Skeletal muscle satellite cell (primary cell): ENCODE measurements around the gene SIAH1.
"Not testable (repeated sequence)": the region's sequence is repeated elsewhere in the genome, so short reads cannot be mapped to it uniquely, and the experiment has no call there.

Experiments used
- H3K27me3 ChIP-seq: 2 replicates; pipeline ENCODE4 v1.7.0; 2013; ENCODE audit warnings: low read length; ENCODE audit not compliant: control insufficient read depth, insufficient read depth
- H3K36me3 ChIP-seq: 2 replicates; pipeline ENCODE4 v1.7.0; 2013; ENCODE audit warnings: mild to moderate bottlenecking, control low read depth, low read length; ENCODE audit not compliant: insufficient read depth
- H3K4me1 ChIP-seq: 2 replicates; pipeline ENCODE4 v1.7.0; 2013; ENCODE audit warnings: low read length; ENCODE audit not compliant: control insufficient read depth, insufficient read depth
- H3K4me2 ChIP-seq: 2 replicates; pipeline ENCODE4 v1.7.0; 2013; ENCODE audit warnings: mild to moderate bottlenecking, low read length
- H3K4me3 ChIP-seq: 2 replicates; pipeline ENCODE4 v1.7.0; 2013; ENCODE audit warnings: low read length
- H3K9ac ChIP-seq: 2 replicates; pipeline ENCODE4 v1.7.0; 2013; ENCODE audit warnings: mild to moderate bottlenecking, low read depth, low read length, moderate library complexity
- H3K9me3 ChIP-seq: replicated peaks from 2 replicates; pipeline ENCODE4 v1.7.0; 2013; ENCODE audit warnings: mild to moderate bottlenecking, control low read depth, low read length

Gene SIAH1

DNA sequence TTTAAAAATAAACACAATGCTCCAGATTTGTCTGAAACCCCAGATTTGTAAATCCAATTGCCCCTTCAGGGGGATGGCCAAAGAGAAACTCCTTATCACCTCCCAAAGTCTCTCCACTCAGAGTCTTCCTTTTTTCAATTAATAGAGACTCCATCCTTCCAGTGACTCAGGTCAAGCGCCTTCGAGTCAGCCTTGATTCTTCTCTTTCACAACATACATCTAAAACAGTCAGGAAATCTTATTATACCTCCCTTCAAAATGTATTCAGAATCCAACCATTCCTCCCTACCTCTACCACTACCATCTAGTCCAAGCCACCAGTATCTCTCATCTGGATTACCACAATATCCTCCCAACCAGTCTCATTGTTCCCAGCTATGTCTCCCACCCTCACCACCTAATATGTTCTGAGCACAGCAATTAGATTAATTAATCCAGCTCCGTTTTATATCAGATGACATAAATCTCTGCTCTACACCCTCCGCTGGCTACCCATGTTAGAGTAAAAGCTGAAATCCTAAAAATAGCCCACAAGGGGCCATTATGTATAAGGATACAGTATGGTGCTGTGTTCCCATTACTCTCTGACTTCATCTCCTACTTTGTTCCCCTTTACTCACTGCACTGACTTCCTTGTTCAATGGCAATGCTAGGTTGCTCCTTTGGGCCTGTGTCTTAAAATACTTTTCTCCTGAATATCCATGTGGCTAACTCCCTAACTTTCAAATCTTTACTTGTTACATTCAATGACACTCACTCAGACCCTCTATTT, 11.8 kb downstream of the SIAH1 start:
- no peak overlapping the region for H3K4me3 ChIP-seq
- no peaks in the 10 kb centered on the region for H3K9me3 ChIP-seq
- H3K4me2 ChIP-seq, result no peak overlapping the region
- no peaks in the 10 kb centered on the region for H3K36me3 ChIP-seq
- H3K9ac ChIP-seq, result no peak overlapping the region
- H3K4me1 ChIP-seq, result peaks cover 38% of the 10 kb centered on the region
- no peaks in the 10 kb centered on the region for H3K27me3 ChIP-seq

DNA sequence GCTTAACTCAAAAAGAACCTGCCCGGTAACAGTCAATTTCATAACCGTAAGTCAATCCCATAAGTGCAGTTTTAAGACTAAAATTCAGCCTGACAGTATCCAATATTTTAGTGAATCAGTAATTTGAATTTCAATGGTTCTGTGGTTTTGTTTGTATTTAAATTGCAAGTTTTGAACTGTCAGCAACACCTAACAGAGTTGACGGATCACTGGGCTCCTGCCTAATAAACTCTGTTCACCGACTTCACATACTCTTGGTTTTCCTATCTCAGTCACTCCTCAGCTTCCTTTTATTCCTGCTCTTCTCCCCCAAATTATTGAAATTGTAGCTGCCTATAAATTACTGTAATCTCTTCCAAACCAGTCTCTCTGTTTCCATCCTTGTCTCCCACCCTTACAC, 12.5 kb downstream of the SIAH1 start:
- Histone ChIP-seq H3K4me1 (peaks cover 38% of the 10 kb centered on the region), H3K9ac (no peak overlapping the region), H3K4me3 (no peak overlapping the region), H3K9me3 (no peaks in the 10 kb centered on the region), H3K4me2 (no peak overlapping the region), H3K36me3 (no peaks in the 10 kb centered on the region), H3K27me3 (no peaks in the 10 kb centered on the region)

DNA sequence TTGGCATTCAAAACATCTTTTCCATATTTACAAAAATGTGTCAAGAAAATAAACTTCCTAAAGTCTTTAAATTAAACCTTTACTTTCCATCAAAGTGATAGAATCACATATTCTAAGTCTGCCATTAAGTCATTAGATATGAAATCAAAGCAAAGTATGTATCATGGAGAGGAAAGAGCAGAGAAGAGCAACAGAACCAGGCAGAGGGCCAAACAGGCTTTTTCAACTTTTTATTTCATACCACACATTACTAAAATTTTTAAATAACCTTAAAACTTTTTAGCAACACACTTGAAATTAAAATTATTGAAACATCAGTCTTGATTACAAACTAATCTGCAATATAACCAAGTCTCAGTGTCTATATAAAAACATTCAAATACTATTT, 13.8 kb downstream of the SIAH1 start:
- H3K27me3 ChIP-seq, result no peaks in the 10 kb centered on the region
- H3K9me3 ChIP-seq, result no peaks in the 10 kb centered on the region
- no peak overlapping the region for H3K4me2 ChIP-seq
- H3K36me3 ChIP-seq, result no peaks in the 10 kb centered on the region
- no peak overlapping the region for H3K4me3 ChIP-seq
- H3K9ac ChIP-seq, result no peak overlapping the region
- peaks cover 41% of the 10 kb centered on the region for H3K4me1 ChIP-seq

DNA sequence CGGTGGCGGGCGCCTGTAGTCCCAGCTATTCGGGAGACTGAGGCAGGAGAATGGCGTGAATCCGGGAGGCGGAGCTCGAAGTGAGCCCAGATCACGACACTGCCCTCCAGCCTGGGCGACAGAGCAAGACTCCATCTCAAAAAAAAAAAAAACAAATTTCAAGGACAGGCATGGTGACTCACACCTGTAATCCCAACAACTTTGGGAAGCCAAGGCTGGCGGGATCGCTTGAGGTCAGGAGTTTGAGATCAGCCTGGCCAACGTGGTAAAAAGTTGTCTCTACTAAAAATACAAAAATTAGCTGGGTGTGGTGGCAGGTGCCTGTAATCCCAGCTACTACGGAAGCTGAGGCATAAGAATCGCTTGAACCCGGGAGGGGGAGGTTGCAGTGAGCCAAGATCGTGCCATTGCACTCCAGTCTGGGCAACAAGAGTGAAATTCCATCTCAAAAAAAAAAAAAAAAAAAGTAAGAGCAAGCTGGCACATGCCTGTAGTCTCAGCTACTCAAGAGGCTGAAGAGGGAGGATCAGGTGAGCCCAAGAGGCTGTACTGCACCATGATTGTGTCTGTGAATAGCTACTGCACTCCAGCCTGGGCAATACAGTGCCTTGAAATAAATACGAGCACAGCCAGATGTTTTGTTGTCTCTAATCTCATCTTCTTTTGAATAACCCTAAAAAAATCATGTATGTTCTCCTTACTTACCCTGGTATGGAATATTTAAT, 14.4 kb downstream of the SIAH1 start:
- H3K36me3 ChIP-seq, H3K9me3 ChIP-seq, H3K27me3 ChIP-seq, H3K4me3 ChIP-seq, H3K4me2 ChIP-seq, H3K9ac ChIP-seq: not testable (repeated sequence)
- H3K4me1 ChIP-seq, result peaks cover 41% of the 10 kb centered on the region

DNA sequence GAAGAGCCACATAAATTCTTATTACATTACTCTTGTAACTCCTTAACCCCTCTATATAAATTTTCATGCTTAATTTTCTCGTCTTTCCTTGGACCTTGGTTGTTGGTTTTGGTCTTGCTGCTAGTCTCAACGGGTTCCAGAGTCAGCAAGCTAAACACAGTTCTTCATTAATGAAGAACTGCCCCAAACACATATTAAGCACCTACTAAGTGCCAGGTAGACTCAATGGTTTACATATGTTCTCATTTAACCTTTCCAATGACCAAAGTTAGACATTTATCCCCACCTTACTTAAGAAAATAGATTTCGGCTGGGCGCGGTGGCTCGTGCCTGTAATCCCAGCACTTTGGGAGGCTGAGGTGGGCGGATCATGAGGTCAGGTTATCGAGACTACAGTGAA, 15.0 kb downstream of the SIAH1 start:
- Histone ChIP-seq H3K4me1 (peaks cover 45% of the 10 kb centered on the region), H3K4me2 (no peak overlapping the region), H3K4me3 (no peak overlapping the region), H3K36me3 (no peaks in the 10 kb centered on the region), H3K27me3 (no peaks in the 10 kb centered on the region), H3K9me3 (no peaks in the 10 kb centered on the region), H3K9ac (no peak overlapping the region)

DNA sequence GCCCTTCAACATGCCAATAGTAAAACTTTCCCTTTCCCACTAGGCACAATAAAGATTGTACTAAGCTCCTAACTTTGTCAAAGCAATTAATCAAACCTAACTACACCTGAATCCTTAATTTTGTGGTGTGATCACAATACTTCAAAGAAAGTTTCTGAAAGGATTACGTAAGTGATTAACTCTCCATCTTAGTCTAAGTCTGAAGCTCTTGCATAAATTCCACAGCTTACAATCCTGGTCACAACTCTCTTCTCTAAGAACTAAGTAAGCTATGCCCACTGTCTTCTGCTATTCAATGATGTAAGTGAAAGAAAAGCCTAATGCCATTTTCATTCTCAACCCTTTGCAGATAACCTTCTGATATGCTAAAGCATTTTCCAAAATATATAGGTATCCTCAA, 15.4 kb downstream of the SIAH1 start:
- Histone ChIP-seq H3K36me3 (no peaks in the 10 kb centered on the region), H3K9ac (no peak overlapping the region), H3K4me1 (peaks cover 46% of the 10 kb centered on the region), H3K4me3 (no peak overlapping the region), H3K27me3 (no peaks in the 10 kb centered on the region), H3K4me2 (no peak overlapping the region), H3K9me3 (no peaks in the 10 kb centered on the region)

DNA sequence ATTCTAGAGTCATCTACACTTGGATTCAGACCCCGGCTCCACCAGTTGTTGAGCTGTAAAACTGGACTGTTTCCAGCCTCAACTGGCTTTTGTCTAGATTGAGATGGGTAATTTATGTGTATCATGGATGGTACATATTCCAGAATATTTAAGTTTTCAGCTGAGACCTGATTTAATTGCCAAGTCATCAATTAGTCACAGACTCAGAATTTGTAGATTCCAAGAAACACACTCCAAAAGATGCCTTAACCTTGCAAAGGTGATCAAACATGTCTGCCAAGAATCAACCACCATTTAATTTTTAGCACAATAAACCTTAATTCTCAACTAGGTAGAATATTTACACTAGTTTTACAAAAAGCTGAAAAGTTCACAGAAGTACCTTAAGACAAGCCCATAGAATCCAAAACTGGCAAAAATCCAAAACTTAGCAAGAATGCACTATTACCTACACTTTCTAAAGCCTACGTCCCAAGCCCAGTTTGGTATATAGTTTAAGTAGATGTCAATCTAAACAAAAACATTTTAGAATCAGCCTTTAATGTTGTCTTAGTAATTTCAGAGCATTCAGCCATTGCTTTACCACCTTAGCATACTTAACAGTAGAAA, 17.7 kb downstream of the SIAH1 start:
- no peak overlapping the region for H3K9ac ChIP-seq
- H3K9me3 ChIP-seq, result no peaks in the 10 kb centered on the region
- H3K4me2 ChIP-seq, result no peak overlapping the region
- H3K4me1 ChIP-seq, result peaks cover 31% of the 10 kb centered on the region
- no peaks in the 10 kb centered on the region for H3K36me3 ChIP-seq
- no peak overlapping the region for H3K4me3 ChIP-seq
- H3K27me3 ChIP-seq, result no peaks in the 10 kb centered on the region

DNA sequence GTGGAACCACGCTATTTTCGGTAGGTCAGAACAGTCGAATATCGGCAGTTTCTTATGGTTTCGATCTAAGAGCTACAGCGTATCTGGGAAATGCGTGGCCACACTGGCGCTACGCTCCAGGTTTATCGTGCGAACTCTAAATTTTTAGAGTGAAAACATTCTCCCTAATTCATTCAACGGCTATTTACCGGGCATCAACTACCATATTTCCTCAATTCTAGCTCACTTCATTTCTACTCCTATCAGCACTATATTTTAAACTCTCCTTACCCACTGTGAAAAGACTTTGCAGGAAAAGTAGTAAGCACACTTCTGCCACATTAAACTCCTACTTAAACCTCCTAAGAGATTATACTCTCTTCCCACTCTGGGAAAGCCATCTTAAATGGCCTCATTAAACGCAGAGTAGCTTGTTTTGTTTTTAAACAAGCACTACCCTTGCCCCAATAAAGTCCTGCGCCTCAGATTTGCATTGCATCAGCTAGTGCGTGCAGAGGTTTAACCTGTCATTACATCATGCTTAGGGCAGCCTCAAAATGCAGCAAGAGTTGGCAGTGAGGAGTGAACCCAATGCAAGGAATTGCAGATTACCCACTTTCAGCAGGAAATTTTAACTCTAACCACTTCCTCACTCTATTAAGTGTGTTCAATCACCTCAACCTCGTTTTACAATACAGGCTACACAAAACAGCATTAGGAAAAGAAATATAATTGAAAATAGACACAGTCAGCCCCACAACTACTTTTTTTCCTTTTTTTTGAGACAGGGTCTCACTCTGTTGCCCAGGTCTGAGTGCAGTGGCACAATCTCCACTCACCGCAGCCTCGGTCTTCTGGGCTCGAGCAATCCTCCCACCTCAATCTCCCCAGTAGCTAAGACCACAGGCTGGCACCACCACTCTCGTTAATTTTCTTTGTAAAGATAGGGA, 18.8 kb downstream of the SIAH1 start:
- peak overlapping the region; percentile 79 for H3K9ac ChIP-seq
- H3K36me3 ChIP-seq, result peaks cover 9% of the 10 kb centered on the region
- no peaks in the 10 kb centered on the region for H3K27me3 ChIP-seq
- no peaks in the 10 kb centered on the region for H3K9me3 ChIP-seq
- H3K4me3 ChIP-seq, result peak overlapping the region; percentile 69
- peak overlapping the region; percentile 89 for H3K4me2 ChIP-seq
- H3K4me1 ChIP-seq, result peaks cover 28% of the 10 kb centered on the region

DNA sequence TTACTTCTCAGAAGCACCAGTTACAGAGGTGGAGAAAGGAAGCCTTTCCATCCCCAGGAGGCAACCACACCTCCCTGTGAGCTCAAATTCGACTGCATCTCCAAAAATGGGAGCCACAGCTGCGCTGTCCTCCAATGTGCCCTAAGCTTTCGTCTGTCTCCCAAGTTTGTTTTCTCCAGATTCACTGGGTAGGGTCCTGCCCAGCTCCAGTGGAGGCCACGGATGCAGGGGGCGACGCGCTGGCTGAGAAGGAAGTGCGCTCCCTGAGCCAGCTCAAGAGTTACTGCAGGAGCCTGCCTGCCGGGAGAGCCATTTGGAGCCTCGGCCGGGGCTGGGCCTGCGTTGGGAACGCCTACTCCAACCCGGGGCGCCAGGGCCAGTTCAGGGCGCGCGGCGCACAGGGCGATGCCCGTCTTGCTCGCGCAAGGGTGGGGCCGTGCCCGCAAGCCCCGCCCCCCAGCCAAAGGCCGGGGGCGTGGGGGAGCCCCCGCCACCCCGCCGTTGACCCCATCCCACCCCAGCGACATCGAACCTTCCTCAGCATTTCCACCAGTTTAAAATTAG, 19.5 kb downstream of the SIAH1 start:
- peak overlapping the region; percentile 69 for H3K4me3 ChIP-seq
- H3K27me3 ChIP-seq, result no peaks in the 10 kb centered on the region
- H3K9me3 ChIP-seq, result no peaks in the 10 kb centered on the region
- H3K4me1 ChIP-seq, result peaks cover 24% of the 10 kb centered on the region
- peaks cover 14% of the 10 kb centered on the region for H3K36me3 ChIP-seq
- H3K9ac ChIP-seq, result peak overlapping the region; percentile 79
- H3K4me2 ChIP-seq, result peak overlapping the region; percentile 89

DNA sequence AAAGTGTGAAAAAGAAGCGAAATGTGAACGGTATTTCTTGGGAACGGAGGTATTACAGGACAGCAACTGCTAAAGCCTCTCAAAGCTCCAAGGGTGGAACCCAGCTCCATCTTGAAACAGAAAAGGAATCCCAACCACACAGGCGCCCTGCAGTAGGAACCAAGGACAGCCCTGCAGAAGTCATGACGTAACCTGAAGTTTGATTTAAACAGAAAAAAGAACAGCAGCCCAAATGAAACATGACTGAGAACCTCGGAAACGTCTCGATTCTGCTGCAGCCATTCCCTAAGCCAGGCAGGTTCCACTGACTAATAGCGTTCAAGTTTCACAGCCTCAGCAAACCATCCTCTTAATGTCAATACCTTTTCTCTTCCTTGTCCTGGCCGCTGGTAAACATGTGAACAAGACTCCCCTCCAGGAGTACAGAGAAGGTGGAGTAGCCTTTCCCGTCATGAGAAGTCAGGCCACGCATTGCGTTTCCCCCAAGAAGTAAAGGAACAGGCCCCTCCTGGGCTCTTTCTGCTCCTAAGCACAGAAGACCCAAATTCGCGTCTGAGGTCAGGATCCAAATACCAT, 20.1 kb downstream of the SIAH1 start:
- peaks cover 14% of the 10 kb centered on the region for H3K36me3 ChIP-seq
- H3K9ac ChIP-seq, result peak overlapping the region; percentile 79
- H3K4me1 ChIP-seq, result peaks cover 24% of the 10 kb centered on the region
- no peaks in the 10 kb centered on the region for H3K27me3 ChIP-seq
- peak overlapping the region; percentile 89 for H3K4me2 ChIP-seq
- peak overlapping the region; percentile 69 for H3K4me3 ChIP-seq
- no peaks in the 10 kb centered on the region for H3K9me3 ChIP-seq
